GM18526 (cell line): ENCODE measurements around the gene POLL.

Source experiments
- POLR2A ChIP-seq: IDR thresholded peaks from 3 replicates; pipeline ENCODE4 v1.6.1; 2011; ENCODE audit not compliant: insufficient read length; ENCODE audit errors: extremely low read depth

The POLL gene

GRCh38 chr10:101580486-101581399, 7.3 kb downstream of the POLL start:
- TF ChIP-seq POLR2A, result no peak

DNA sequence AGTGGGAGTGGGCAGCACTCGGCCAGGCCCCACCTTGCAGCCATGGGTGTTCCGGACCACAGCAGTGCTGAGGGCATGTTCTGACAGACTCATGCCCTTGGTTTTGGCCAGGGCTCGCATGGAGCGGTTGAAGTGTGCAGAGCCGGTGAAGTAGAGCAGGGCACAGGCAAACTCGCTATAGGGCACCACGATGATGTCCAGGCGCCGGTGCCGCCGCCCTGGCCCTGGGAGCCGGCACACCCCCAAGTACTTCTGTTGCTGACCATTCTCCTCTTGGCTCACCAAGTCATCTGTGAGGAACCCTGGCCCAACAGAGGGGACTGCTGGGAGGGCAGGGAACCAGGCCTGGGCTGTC, 8.6 kb downstream of the POLL start:
- no peak for TF ChIP-seq POLR2A

DNA sequence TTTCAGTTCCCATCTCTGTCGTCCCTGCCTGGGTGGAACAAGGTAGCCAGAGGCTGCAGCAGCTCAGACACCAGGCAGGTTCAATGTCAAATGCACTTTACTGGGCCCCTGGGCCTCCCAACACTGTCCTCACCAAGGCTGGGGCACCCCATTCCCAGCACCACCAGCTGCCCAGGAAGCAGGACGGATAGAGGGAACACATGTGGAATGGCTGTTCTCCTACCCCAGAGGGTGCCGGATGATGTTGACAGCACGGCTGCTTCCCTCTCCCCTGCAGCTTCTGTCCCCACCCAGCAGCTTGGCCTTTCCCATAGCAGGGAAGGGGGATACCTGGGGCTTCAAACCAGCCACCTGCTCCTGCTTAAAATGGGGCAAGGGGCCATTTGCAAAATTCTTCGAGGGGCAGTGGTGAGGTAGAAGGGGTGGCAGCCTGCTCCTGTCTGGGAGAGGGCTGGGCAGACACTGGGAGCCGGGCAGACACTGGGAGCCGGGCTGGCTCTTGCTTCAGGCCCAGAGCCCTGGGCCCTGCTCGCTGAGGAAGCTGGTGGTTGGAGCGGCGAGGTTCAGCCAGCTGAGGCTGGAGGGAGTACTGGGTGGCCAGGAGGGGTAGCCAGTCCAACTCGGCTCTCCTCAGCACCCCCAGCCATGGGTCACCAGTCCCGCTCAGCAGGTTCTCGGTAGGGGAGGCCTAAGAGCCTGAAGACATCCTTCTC, 9.1 kb downstream of the POLL start:
- no peak for TF ChIP-seq POLR2A

DNA sequence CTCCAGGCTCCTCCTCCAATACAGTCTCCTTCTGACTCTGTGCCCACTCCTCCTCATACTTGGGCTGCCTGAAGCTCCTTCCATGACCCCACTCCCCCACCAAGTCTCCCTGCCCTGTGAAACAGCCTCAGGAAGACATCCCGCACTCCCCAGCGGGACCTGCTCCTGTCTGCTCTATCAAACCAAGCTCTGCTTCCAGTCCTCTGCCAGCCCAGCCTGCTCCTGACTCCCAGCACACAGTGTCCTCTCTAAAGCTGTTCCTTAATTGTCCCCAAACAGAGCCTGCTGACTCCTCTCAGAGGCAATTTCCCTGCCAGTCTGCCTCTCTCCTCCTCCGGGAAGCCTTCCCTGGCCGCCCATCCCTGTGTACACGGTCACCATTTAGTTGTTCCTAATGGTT, 9.9 kb downstream of the POLL start:
- TF ChIP-seq POLR2A, result no peak

DNA sequence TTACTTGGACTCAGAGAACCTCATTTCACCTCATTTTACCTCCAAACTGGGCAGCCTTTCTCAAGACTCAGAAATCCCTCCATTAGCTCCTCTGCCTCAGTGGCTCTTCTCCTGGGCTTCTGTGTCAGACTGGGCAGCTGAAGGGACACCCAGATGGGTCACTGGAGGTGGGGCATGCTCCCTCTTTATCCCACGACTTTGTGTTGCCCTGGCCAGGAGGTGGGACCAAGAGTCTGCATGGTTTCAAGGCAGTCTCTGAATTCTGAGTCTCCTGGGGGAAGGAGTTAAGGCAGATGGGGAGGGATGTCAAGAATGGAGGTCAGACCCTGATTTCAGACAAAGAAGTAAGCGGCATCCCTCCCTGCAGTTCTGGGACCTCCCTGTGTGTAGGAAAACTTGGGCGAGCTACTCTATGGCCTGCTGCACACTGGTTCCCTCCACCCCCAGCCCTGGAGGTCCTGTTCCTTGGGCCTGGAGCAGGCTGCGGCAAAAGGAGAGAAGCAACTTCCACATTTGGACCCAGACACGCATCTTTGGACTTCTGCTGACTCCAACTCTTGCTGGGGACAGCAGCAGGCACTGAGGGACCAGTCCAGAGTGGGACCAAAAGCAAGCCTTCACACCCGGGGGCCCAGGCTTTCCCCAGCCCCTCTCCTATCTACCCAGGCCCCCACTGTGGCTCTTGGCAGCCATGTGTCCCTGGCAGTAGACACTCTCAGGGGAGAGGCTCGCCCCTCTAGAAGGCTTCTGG, 10.8 kb downstream of the POLL start:
- no peak for TF ChIP-seq POLR2A

DNA sequence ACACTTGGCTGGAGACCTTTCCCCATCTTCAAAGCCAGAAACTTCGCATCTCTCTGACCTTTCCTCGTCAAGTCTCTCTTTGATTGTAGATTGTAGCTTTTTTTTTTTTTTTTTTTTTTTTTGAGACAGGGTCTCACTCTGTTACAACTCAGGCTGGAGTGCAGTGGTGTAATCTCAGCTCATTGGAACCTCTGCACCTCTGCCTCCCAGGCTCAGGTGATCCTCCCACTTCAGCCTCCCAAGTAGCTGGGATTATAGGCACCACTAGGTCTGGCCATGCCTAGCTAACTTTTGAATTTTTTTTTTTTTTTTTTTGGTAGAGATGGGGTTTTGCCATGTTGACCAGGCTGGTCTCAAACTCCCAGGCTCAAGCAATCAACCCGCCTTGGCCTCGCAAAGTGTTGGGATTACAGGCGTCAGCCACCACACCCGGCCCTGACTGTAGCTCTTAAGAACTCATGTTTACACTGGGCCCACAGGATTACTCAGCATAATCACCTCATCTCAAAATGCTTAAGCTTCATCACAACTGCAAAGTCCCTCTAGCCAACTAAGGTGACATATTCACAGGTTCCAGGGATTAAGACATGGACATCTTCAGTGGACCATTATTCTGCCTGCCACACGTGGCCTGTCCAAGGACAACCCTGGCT, 11.7 kb downstream of the POLL start:
- no peak for TF ChIP-seq POLR2A

DNA sequence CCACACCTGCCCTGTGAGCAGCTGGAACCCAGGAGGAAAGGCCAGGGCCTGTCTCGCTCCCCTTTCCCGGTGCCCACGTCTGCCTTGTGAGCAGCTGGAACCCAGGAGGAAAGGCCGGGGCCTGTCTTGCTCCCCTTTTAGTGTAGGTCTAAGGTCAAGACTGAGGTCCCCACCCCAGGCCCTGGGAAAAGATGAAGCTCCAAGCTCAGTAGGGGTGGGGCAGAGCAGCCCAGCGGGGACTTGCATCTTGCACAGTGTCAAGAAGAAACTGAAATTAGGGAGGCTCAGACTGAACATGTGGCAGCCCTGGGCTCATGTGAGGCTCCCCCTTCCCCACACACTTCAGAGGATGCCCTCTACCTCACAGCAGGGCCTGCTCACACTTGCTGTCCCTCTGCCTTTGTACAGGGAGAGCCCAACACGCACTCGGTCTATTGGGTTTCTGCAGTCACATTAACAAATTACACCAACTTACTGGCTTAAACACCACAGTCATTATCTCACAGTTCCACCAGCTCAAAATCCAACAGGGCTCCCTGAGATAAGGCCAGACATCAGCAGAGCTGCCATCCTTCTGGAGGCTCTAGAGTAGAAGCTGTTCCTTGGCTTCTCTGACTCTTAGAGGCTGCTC, 12.4 kb downstream of the POLL start:
- no peak for TF ChIP-seq POLR2A

DNA sequence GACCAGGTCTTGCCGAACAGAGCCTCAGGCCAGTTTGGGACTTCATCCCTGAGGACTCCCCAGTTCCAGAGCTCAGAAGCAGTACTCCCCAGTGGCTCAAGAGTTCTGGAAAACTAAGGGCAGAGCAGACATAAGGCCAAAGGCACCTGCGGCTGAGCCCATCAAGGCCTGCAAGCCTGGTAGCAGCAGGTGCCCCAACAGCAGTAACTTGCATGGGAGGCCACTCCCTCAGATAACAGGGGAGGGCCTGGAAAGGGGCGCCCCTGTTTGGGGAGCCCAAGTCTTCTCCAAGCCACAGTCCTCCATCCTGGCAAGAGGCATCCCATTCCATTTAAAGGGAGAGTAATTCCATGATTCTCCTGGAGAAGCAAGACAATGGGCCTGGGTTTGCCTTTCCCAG, 13.0 kb downstream of the POLL start:
- no peak for TF ChIP-seq POLR2A

DNA sequence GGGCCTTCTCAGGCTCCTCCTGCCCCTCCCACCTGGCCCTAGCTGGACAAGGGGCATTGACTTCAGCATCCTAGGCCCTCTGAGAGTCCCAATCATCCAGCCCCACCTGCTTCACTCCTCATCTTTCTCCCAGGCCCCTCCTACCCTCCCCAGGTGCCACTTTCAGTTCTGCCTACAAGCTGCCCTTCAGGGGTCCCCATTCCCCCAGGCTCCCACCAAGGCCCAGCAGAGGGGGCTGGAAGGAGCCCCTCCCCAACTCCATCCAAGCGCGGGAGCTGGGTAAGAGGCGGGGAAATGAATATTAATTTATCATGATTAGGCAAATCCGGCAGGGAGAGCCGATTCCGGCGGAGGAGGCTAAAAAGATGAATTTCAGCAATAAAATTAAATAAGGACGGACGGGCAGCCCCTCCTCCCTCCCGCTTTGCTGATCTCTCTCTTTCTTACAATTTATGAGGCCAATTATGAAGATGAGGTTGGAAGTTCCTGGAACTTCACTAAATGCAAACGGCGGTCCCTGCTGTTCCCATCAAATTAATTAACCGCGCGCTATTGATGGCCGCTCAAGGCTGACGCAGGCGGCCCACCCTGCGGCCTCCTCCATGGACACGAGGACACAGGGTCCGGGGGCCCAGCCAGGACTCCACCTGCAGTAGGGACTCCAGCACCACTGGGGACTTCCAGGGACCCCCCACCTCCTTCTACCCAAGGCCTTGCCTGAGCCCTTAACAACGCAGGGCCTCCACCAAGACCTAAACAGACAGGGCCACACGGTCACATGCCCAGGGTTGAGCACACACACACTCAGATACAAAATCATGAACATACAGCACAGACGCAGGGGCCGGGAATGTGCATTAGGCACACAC, 13.9 kb downstream of the POLL start:
- no peak for TF ChIP-seq POLR2A

GRCh38 chr10:101572785-101573184, 15.3 kb downstream of the POLL start:
- no peak for TF ChIP-seq POLR2A

- no peak for TF ChIP-seq POLR2A
Observed at GRCh38 chr10:101572126-101572525, 15.9 kb downstream of the POLL start.

- no peak for TF ChIP-seq POLR2A
Observed at GRCh38 chr10:101571271-101571925, 16.7 kb downstream of the POLL start.
